ENCODE results near the gene CRIP1. TPM values are rescaled to one million over a fixed set of nuclear protein-coding genes. Genes with fewer than 3 reads are reported as not detected.

The CRIP1 gene
- total RNA-seq, 1 donor from 2014 or later: 5.1 TPM

DNA sequence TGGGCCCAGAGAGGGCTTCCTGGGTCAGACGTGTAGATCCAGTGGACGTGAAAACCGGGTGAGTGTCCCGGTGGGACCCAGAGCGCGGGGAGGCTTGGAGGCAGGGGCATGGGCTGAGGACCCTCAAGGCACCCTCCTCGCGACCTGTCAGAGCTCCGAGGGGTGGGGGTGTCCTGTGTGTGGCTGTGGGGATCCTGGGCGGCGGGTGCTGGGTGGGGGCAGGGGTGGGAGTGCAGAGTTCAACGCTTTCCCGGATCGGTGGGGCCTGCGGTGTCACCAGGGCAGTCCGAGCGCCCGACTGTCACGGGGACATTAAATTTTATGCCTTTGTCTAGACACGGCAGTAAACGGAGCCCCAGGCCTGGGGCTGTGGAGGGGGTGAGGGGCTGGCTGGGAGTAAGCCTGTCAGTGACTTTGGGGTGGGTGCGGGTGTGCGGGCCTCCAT, 40.7 kb downstream of the CRIP1 start:
- no peaks in the 10 kb centered on the region for H3K4me1 Mint-ChIP-seq (ENCODE audit: low read depth)
- TF ChIP-seq, protein P1, sequence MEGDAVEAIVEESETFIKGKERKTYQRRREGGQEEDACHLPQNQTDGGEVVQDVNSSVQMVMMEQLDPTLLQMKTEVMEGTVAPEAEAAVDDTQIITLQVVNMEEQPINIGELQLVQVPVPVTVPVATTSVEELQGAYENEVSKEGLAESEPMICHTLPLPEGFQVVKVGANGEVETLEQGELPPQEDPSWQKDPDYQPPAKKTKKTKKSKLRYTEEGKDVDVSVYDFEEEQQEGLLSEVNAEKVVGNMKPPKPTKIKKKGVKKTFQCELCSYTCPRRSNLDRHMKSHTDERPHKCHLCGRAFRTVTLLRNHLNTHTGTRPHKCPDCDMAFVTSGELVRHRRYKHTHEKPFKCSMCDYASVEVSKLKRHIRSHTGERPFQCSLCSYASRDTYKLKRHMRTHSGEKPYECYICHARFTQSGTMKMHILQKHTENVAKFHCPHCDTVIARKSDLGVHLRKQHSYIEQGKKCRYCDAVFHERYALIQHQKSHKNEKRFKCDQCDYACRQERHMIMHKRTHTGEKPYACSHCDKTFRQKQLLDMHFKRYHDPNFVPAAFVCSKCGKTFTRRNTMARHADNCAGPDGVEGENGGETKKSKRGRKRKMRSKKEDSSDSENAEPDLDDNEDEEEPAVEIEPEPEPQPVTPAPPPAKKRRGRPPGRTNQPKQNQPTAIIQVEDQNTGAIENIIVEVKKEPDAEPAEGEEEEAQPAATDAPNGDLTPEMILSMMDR (IDR thresholded peaks at IDR 0.05; ENCODE audit: unreplicated experiment): no peak
- peak overlapping the region; percentile 61 for H3K4me3 Mint-ChIP-seq (ENCODE audit: low read depth)
- no peaks in the 10 kb centered on the region for H3K36me3 Mint-ChIP-seq (ENCODE audit: insufficient read depth)
- no peak for DNase-seq (ENCODE audit: low spot score, unreplicated experiment)
- peaks cover 27% of the 10 kb centered on the region for H3K27me3 Mint-ChIP-seq
- H3K27ac Mint-ChIP-seq: peak overlapping the region; percentile 62
- H3K9me3 Mint-ChIP-seq (ENCODE audit: low read depth): no peaks in the 10 kb centered on the region

- peaks cover 26% of the 10 kb centered on the region for H3K27me3 Mint-ChIP-seq
- H3K9me3 Mint-ChIP-seq (ENCODE audit: low read depth): no peaks in the 10 kb centered on the region
- TF ChIP-seq, protein P1 (IDR thresholded peaks at IDR 0.05; ENCODE audit: unreplicated experiment): peak; percentile 86
- peak; percentile 66 for DNase-seq (ENCODE audit: low spot score, unreplicated experiment)
- no peak overlapping the region for H3K27ac Mint-ChIP-seq
- no peaks in the 10 kb centered on the region for H3K4me1 Mint-ChIP-seq (ENCODE audit: low read depth)
- peak overlapping the region; percentile 61 for H3K4me3 Mint-ChIP-seq (ENCODE audit: low read depth)
- H3K36me3 Mint-ChIP-seq (ENCODE audit: insufficient read depth): no peaks in the 10 kb centered on the region
Observed at GRCh38 chr14:105527826-105528585, 41.3 kb downstream of the CRIP1 start.

DNA sequence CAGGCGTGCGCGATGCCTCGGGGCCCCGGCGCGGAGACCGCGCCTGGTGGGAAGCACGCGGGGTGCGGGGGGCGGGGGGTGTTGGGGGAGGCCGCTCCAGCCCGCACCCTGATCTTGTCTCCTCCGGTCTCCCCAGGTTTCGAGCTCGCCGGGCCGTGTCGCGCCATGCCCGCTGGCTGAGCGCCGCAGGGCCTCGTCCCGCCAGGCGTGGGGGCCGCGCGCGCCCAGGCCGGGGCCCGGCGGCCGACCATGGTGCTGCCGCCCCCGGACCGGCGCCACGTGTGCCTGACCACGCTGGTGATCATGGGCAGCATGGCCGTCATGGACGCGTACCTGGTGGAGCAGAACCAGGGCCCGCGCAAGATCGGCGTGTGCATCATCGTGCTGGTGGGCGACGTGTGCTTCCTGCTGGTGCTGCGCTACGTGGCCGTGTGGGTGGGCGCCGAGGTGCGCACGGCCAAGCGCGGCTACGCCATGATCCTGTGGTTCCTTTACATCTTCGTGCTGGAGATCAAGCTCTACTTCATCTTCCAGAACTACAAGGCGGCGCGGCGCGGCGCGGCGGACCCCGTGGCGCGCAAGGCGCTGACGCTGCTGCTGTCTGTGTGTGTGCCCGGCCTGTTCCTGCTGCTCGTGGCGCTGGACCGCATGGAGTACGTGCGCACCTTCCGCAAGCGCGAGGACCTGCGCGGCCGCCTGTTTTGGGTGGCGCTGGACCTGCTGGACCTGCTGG, 42.1 kb downstream of the CRIP1 start:
- no peak for DNase-seq (ENCODE audit: low spot score, unreplicated experiment)
- no peaks in the 10 kb centered on the region for H3K9me3 Mint-ChIP-seq (ENCODE audit: low read depth)
- peak overlapping the region; percentile 21 for H3K4me3 Mint-ChIP-seq (ENCODE audit: low read depth)
- no peak overlapping the region for H3K27ac Mint-ChIP-seq
- peaks cover 23% of the 10 kb centered on the region for H3K27me3 Mint-ChIP-seq
- TF ChIP-seq, protein P1 (IDR thresholded peaks at IDR 0.05; ENCODE audit: unreplicated experiment): no peak
- H3K4me1 Mint-ChIP-seq (ENCODE audit: low read depth): no peaks in the 10 kb centered on the region
- H3K36me3 Mint-ChIP-seq (ENCODE audit: insufficient read depth): no peaks in the 10 kb centered on the region

- Mint-ChIP-seq H3K27ac (no peak overlapping the region), H3K4me3 (ENCODE audit: low read depth) (peak overlapping the region; percentile 21), H3K4me1 (ENCODE audit: low read depth) (no peaks in the 10 kb centered on the region), H3K9me3 (ENCODE audit: low read depth) (no peaks in the 10 kb centered on the region), H3K36me3 (ENCODE audit: insufficient read depth) (no peaks in the 10 kb centered on the region), H3K27me3 (peaks cover 25% of the 10 kb centered on the region)
- TF ChIP-seq, protein P1 (IDR thresholded peaks at IDR 0.05; ENCODE audit: unreplicated experiment): no peak
- no peak for DNase-seq (ENCODE audit: low spot score, unreplicated experiment)
Observed at GRCh38 chr14:105529319-105529568, 42.6 kb downstream of the CRIP1 start.

- Mint-ChIP-seq H3K36me3 (ENCODE audit: insufficient read depth) (no peaks in the 10 kb centered on the region), H3K27me3 (peaks cover 21% of the 10 kb centered on the region), H3K27ac (no peak overlapping the region), H3K4me1 (ENCODE audit: low read depth) (no peaks in the 10 kb centered on the region), H3K9me3 (ENCODE audit: low read depth) (no peaks in the 10 kb centered on the region), H3K4me3 (ENCODE audit: low read depth) (no peak overlapping the region)
- DNase-seq (ENCODE audit: low spot score, unreplicated experiment): no peak
- TF ChIP-seq, protein P1 (IDR thresholded peaks at IDR 0.05; ENCODE audit: unreplicated experiment): no peak
Observed at GRCh38 chr14:105529569-105530284, 43.0 kb downstream of the CRIP1 start.

Measured in progenitor cell of endocrine pancreas (in vitro differentiated cells).